ENCODE data around the gene ABCG4. TPM values are rescaled to one million over a fixed set of nuclear protein-coding genes. Genes with fewer than 3 reads are reported as not detected.

Gene ABCG4
- total and polyA plus RNA-seq, 9 of the 15 experiments (the other 6 are each of a cell fraction or from before 2014, with no cell fraction given): 0.03 to 0.11 (median 0.07) TPM; not detected in 4

- TF ChIP-seq PCBP2 (IDR thresholded peaks at IDR 0.05; ENCODE audit: low read depth, low read length, poor library complexity, severe bottlenecking) (no peak), MXI1 (IDR thresholded peaks at IDR 0.05; ENCODE audit: low read depth, low read length) (no peak), HDAC1 (IDR thresholded peaks at IDR 0.05) (peak in 1 of 2 experiments; percentile 76; a peak in 1 of 4 replicates), ETV5 (CRISPR knock-in tag; IDR thresholded peaks at IDR 0.05; ENCODE audit: low read depth) (peak; percentile 32; the same call in 1 of the 2 replicates), FOXO4 (CRISPR knock-in tag; IDR thresholded peaks at IDR 0.05) (no peak), RHOXF2B (CRISPR knock-in tag; conservative IDR thresholded peaks at IDR 0.05) (0 out of 2 replicates have a peak, but pooled peaks have one; percentile 46), NR1H2 (CRISPR knock-in tag; IDR thresholded peaks at IDR 0.05) (no peak), EP400 (IDR thresholded peaks at IDR 0.05) (peak; percentile 85), NKRF (IDR thresholded peaks at IDR 0.05; ENCODE audit: borderline replicate concordance) (peak; percentile 53; the same call in 1 of the 2 replicates), ETV1 (tag; conservative IDR thresholded peaks at IDR 0.05; ENCODE audit: low read depth) (peak; percentile 99), MAZ (CRISPR knock-in tag; conservative IDR thresholded peaks at IDR 0.05 in 1 of 2, IDR thresholded peaks at IDR 0.05 in 1 of 2) (peak; percentile 63 to 68), ZBTB2 (IDR thresholded peaks at IDR 0.05) (no peak), ATF3 (IDR thresholded peaks at IDR 0.05) (peak; percentile 21; the same call in 1 of the 2 replicates), ATF3 (CRISPR knock-in tag; conservative IDR thresholded peaks at IDR 0.05) (no peak), ZNF589 (CRISPR knock-in tag; IDR thresholded peaks at IDR 0.05; ENCODE audit: low read depth) (no peak), SRF (CRISPR knock-in tag; IDR thresholded peaks at IDR 0.05) (peak in 1 of 2 experiments; percentile 74; a peak in 1 of 4 replicates), KDM5B (IDR thresholded peaks at IDR 0.05; ENCODE audit: insufficient replicate concordance, low read depth, low read length) (peak; percentile 3), TAF7 (tag; IDR thresholded peaks at IDR 0.05) (no peak)
Observed at GRCh38 chr11:119108146-119108856, 40.6 kb upstream of the ABCG4 start (continued).
